ENCODE measurements around the gene UCP3.

Gene UCP3

DNA sequence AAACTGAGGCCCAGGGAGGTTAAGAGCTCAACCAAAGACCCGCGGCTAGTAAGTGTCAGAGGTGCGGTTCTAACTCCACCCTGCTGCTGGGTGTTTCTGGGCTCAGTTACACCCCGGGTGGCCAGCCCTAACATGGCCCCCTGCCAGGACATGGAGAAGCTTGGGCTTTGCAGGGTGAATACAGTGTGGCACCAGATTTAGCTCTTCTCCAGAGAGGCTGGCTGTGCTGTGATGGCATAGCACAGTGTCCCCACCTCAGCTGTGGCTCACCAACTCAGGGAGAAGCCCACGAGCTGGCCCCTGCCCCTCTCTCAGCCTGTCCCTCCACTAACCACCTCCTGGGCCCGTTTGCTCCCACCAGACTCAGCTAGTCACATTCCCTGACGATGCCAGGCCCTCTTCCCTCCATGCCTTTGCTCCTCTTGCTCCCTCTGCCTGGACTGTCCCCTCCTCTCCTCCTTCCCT is 7.0 kb downstream of the UCP3 start:
- no peak for DNase-seq (ENCODE audit: low read depth)
- no peak overlapping the region for H3K4me3 ChIP-seq (ENCODE audit: control insufficient read depth, low read depth, low read length)
- TF ChIP-seq, protein P1, sequence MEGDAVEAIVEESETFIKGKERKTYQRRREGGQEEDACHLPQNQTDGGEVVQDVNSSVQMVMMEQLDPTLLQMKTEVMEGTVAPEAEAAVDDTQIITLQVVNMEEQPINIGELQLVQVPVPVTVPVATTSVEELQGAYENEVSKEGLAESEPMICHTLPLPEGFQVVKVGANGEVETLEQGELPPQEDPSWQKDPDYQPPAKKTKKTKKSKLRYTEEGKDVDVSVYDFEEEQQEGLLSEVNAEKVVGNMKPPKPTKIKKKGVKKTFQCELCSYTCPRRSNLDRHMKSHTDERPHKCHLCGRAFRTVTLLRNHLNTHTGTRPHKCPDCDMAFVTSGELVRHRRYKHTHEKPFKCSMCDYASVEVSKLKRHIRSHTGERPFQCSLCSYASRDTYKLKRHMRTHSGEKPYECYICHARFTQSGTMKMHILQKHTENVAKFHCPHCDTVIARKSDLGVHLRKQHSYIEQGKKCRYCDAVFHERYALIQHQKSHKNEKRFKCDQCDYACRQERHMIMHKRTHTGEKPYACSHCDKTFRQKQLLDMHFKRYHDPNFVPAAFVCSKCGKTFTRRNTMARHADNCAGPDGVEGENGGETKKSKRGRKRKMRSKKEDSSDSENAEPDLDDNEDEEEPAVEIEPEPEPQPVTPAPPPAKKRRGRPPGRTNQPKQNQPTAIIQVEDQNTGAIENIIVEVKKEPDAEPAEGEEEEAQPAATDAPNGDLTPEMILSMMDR (conservative IDR thresholded peaks at IDR 0.05; ENCODE audit: control insufficient read depth, insufficient read depth, low read depth, low read length): no peak

DNA sequence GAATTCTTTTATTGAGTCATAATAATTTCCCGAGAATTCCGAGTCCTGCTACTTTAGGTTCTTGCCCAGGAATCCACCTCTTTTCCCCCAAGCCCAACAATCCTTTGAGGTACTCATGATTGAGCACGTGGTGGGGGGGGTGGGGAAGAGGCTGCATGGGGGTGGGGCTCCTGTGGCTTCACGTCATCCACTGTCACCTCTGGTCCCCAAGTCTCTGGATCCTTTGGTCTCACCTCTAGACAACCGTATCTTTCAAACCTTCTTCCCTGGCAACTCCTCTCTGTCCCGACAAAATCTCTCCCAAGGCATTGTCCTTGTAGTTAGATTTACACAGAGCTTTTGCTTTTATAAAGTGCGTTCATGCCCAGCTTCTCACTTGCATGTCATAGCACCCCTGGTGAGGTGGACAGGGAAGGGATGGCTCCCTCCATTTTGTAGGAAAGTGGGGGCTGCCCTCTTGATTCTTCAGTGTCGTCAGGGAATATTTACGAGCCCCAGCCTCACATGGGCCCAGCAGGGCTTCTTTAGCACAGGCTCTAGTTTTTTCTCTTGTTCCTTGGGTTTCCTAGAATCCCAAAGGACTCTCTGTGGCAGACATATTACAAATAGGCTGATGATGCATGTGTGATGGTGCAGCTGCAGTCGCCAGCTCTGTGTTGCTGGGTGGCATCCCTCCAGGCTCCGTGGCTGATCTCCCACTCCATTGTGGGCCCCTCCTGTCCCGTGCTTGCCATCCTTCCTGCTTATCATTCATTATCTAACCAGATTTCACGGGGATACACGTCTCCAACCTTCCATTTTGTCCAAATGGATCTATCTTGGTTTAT is 8.4 kb downstream of the UCP3 start:
- TF ChIP-seq, protein P1 (conservative IDR thresholded peaks at IDR 0.05; ENCODE audit: control insufficient read depth, insufficient read depth, low read depth, low read length): no peak
- no peak overlapping the region for H3K4me3 ChIP-seq (ENCODE audit: control insufficient read depth, low read depth, low read length)
- DNase-seq (ENCODE audit: low read depth): no peak

DNA sequence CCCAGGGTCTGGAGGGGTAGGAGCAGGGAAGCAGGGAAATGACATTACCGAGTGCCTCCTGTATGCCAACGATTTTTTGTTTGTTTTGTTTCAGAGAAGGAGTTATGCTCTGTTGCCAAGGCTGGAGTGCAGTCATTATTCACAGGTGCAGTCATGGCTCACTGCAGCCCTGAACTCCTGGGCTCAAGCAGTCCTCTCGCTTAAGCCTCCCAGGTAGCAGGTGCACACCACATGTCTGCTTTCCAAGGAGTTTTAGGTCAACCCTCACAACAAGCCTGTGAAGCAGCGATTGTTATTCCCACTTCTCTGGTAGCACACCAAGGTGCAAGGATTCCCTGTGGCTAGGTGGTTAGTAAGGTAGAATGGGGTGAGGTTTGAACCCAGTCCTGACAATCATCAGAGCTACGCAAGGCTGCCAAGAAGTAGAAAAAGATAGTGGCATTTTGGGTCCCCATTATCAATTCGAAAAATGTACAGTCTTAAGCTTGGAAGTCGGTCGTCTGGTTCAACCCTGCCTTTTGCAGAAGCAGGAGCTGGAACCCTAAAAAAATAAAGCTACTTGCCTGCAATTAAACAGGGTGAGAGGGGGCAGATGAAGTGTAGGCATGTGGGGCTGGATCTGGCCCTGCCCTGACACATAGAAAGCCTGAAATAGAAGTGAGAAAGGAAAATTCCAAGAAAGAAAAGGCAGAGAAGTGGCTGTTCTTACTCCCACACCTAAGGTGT is 9.1 kb downstream of the UCP3 start:
- TF ChIP-seq, protein P1 (conservative IDR thresholded peaks at IDR 0.05; ENCODE audit: control insufficient read depth, insufficient read depth, low read depth, low read length): no peak
- DNase-seq (ENCODE audit: low read depth): no peak
- H3K4me3 ChIP-seq (ENCODE audit: control insufficient read depth, low read depth, low read length): no peak overlapping the region

DNA sequence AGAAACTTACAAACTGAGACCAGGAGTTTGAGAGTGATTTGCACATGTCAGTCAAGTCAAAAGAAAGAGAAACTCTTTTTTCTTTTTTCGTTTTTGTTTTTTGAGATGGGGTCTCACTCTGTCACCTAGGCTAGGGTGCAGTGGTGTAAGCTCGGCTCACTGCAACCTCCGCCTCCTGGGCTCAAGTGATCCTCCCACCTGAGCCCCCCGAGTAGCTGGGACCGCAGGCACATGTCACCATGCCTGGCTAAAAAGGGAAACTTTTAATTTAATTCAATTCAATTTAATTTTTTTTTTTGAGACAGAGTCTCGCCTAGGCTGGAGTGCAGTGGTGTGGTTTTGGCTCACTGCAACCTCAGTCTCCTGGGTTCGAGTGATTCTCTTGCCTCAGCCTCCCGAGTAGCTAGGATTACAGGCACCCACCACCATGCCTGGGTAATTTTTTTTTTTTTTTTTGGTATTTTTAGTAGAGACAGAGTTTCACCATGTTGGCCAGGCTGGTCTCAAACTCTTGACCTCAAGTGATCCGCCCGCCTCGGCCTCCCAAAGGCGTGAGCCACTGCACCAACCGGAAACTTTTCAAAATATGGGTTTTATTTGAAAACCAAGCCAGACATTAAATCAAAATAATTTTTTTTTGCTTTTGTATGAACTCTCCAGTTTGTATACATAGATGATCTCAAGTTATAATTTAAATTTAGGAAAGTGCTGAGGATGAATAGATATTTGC is 9.9 kb downstream of the UCP3 start:
- TF ChIP-seq, protein P1 (conservative IDR thresholded peaks at IDR 0.05; ENCODE audit: control insufficient read depth, insufficient read depth, low read depth, low read length): no peak
- no peak overlapping the region for H3K4me3 ChIP-seq (ENCODE audit: control insufficient read depth, low read depth, low read length)
- DNase-seq (ENCODE audit: low read depth): no peak

DNA sequence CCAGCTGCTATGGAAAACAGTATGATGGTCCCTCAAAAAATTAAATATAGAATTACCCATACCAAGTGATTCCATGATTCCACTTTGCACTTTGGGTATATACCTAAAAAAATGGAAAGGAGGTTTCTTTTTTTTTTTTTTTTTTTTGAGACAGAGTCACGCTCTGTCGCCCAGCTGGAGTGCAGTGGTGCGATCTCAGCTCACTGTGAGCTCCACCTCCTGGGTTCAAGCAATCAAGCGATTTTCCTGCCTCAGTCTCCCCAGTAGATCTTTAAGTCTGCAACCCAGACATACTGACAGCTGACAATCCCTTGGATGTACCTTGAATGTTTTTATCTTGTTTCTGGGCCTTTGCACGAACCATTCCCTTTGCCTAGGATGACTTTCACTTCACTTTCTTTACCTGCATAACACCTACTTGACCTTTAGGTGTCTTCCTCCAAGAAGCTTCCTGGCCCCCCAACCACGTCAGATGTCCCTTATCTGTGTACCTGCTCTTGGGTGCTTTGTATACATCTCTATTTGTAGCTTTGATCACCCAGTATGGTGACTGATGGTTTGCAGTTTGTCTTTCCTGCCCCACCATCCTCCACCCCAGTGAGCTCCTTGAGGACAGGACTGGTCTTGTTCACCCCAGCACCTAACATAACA is 11.6 kb downstream of the UCP3 start:
- H3K4me3 ChIP-seq (ENCODE audit: control insufficient read depth, low read depth, low read length): no peak overlapping the region
- TF ChIP-seq, protein P1 (conservative IDR thresholded peaks at IDR 0.05; ENCODE audit: control insufficient read depth, insufficient read depth, low read depth, low read length): no peak
- no peak for DNase-seq (ENCODE audit: low read depth)

DNA sequence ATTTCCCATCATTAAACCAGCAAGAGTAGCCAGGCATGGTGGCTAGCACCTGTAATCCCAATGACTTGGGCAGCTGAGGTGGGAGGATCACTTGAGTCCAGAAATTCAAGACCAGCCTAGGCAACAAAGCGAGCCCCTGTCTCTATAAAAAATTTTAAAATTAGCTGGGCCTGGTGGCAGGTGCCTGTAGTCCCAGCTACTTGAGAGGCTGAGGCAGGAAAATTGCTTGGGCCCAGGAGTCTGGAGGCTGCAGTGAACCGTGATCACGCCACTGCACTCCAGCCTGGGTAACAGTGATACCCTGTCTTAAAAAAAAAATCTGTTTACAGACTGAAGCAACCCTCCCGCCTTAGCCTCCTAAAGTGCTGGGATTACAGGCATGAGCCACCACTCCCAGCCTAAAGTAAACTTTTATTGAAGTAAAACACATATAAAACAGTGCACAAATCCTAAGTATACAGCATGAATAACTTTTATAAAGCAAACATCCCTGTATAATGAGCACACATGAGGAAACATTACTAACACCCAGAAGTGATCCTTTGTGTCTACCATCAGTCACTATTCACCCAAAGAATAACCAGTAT is 12.6 kb downstream of the UCP3 start:
- no peak overlapping the region for H3K4me3 ChIP-seq (ENCODE audit: control insufficient read depth, low read depth, low read length)
- no peak for DNase-seq (ENCODE audit: low read depth)
- TF ChIP-seq, protein P1 (conservative IDR thresholded peaks at IDR 0.05; ENCODE audit: control insufficient read depth, insufficient read depth, low read depth, low read length): no peak
